Measurements from ENCODE around the gene RNF7. TPM values are rescaled to one million over a fixed set of nuclear protein-coding genes. Genes with fewer than 3 reads are reported as not detected.

Gene RNF7
- total and polyA plus RNA-seq, 9 of the 15 experiments (the other 6 are each of a cell fraction or from before 2014, with no cell fraction given): 38.8 to 133 (median 80.5) TPM

GRCh38 chr3:141710121-141710520 is 28.0 kb upstream of the RNF7 start (continued):
- TF ChIP-seq HINFP (tag; conservative IDR thresholded peaks at IDR 0.05; ENCODE audit: low read depth): no peak
- TF ChIP-seq ATF6 (CRISPR knock-in tag; IDR thresholded peaks at IDR 0.05): no peak

GRCh38 chr3:141710888-141711616 is 27.0 kb upstream of the RNF7 start:
- in situ Hi-C loops (cut with MboI) (no loop called here), intact Hi-C loops (cut with micrococcal nuclease) (no loop called here)
- Histone ChIP-seq H4K20me1 (replicated peaks; ENCODE audit: control insufficient read depth, insufficient read depth, low read length) (no peaks in the 10 kb centered on the region), H3K4me2 (ENCODE audit: insufficient read depth, low read length) (no peak overlapping the region), H2AFZ (ENCODE audit: low read depth, low read length) (no peak overlapping the region), H3K9ac (ENCODE audit: insufficient read depth in 1 of 2, low read depth in 2 of 2, low read length in 2 of 2) (no peak overlapping the region), H3K9me3 (replicated peaks; ENCODE audit: control insufficient read depth, insufficient read depth, low read depth, low read length) (no peaks in the 10 kb centered on the region), H3K4me3 (no peak overlapping the region), H3K27ac (ENCODE audit: extremely low read depth, low read depth, low read length) (no peak overlapping the region), H3K27me3 (ENCODE audit: control insufficient read depth in 2 of 2, insufficient read depth in 2 of 2, low read length in 2 of 2) (no peaks in the 10 kb centered on the region), H3K4me1 (replicated peaks in 1 of 2; ENCODE audit: control insufficient read depth in 2 of 2, insufficient read depth in 2 of 2, low read length in 2 of 2) (peaks cover 0 to 5% of the 10 kb centered on the region in 2 experiments; a peak in 2 of 5 replicates), H3K9me1 (ENCODE audit: control insufficient read depth, insufficient read depth, low read length) (no peaks in the 10 kb centered on the region), H3K79me2 (ENCODE audit: control insufficient read depth, insufficient read depth, low read length) (no peaks in the 10 kb centered on the region), H3K36me3 (ENCODE audit: control insufficient read depth, insufficient read depth, low read length) (no peaks in the 10 kb centered on the region)
- ChIA-PET POLR2A (no interaction called here), CTCF (ENCODE audit: low intra/inter-chr PET ratio) (no interaction called here)
- DNase-seq (ENCODE audit: extremely low read depth in 1 of 4, low spot score in 3 of 4): no peak
- FAIRE-seq: no peak
- WGBS (ENCODE audit: insufficient coverage, low coverage, missing lambda C conversion rate): 13% methylated on average over 6 of the region's 6 CpGs
- no TSS peak for BruUV-seq (replicated peaks)
- ATAC-seq: no peak
- TF ChIP-seq CEBPB (tag; IDR thresholded peaks at IDR 0.05): no peak
- no peak for TF ChIP-seq ZNF316 (IDR thresholded peaks at IDR 0.05)
- TF ChIP-seq DLX4 (CRISPR knock-in tag; IDR thresholded peaks at IDR 0.05): no peak
- TF ChIP-seq ZNF384 (IDR thresholded peaks at IDR 0.05; ENCODE audit: low read depth, low read length): no peak
- TF ChIP-seq PYGO2 (tag; IDR thresholded peaks at IDR 0.05): no peak
- TF ChIP-seq GABPB2 (CRISPR knock-in tag; conservative IDR thresholded peaks at IDR 0.05): no peak
- TF ChIP-seq HCFC1 (IDR thresholded peaks at IDR 0.05; ENCODE audit: low read depth, low read length): no peak
- TF ChIP-seq TAF9B (IDR thresholded peaks at IDR 0.05; ENCODE audit: partially characterized antibody): no peak
- TF ChIP-seq ZNF175 (CRISPR knock-in tag; IDR thresholded peaks at IDR 0.05; ENCODE audit: low read depth): no peak
- TF ChIP-seq ZNF282 (CRISPR knock-in tag; IDR thresholded peaks at IDR 0.05): no peak
- no peak for TF ChIP-seq CCNT2 (IDR thresholded peaks at IDR 0.05; ENCODE audit: borderline replicate concordance, extremely low read depth, insufficient read length, low read depth, low read length)
- TF ChIP-seq NEUROD1 (IDR thresholded peaks at IDR 0.05; ENCODE audit: borderline replicate concordance, low read depth, low read length, partially characterized antibody): no peak

Data from K562 (cell line).